Activated CD8-positive, alpha-beta memory T cell treated with anti-CD3 and anti-CD28 coated beads, Interleukin-2, amount 50 U/mL, for 24 hours (primary cell): Measurements from ENCODE around the gene RSAD2.

Experiments
- DNase-seq: peaks from one replicate; pipeline ENCODE4 v3.0.0-alpha.2; 2020; ENCODE audit errors: extremely low read depth

Gene RSAD2

GRCh38 chr2:6944555-6944954 is 67.0 kb downstream of the RSAD2 start:
- no peak for DNase-seq

DNA sequence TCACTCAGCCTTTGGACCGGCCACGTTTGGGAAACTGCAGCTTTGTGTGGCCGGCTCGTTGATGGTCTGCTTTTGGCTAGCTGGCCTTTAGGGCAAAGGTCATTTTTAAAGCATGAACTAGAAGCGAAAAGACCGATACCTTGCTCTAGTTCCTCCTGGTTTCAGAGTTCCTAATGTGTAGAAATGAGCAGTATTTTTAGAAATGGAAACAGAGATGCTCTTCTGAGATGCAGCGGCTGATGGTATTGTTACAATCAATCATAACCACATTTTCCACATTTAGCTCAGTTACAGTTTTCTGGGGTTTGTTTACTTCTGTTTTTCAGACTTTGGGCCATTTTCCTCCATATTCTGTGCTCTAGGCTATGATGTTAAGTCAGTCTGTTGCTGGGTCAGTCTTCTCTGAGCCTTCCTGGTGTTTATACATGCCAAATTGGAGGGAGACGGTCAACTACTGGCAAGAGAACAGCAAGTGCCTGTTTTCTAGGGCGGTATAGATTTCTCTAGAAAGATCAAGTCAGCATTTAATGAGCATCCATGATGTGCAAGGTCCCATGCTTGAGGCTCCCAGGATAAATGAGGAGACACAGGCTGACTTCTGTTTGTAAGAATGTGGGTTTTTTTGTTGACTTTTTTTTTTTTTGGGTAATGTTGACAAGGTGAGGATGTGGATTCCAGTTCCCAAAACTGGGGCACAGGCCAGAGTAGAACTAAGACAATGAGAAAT is 67.7 kb downstream of the RSAD2 start:
- no peak for DNase-seq

DNA sequence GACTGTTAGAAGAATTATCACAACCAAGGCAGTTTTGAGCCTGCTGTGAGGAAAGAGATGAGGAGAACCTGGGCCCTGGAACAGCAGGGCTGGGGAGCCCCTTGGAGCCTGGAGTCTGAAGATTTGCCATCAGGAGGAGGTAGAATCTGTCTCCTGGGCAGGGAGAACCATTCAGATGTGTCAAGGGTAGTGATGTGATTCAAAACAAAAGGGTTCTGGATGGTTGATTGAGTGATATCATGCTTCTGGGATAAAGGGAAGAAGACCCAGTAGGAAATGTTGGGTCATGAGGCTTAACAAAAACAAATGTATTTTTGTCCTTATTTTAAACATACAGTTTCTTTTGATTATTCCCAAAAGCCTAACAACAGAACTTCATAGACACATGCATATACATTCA is 68.2 kb downstream of the RSAD2 start:
- DNase-seq = no peak

- no peak for DNase-seq
Observed at GRCh38 chr2:6946722-6947121, 69.1 kb downstream of the RSAD2 start.
